ENCODE measurements around the gene FOXJ2. TPM values are rescaled to one million over a fixed set of nuclear protein-coding genes. Genes with fewer than 3 reads are reported as not detected.

FOXJ2 gene
- polyA plus RNA-seq, 1 donor, result 18.8 TPM

Other genes with a start within 250 kb of the FOXJ2 start
- gene NANOG, start 243.3 kb upstream of the FOXJ2 start, polyA plus RNA-seq (ENCODE audit: insufficient read length), result 0.13 TPM
- gene SLC2A14, start 159.8 kb upstream of the FOXJ2 start, polyA plus RNA-seq (ENCODE audit: insufficient read length), result 0.47 TPM
- 15.2 TPM for gene SLC2A3, start 96.5 kb upstream of the FOXJ2 start, polyA plus RNA-seq (ENCODE audit: insufficient read length)
- 3.3 TPM for gene C3AR1, start 33.6 kb downstream of the FOXJ2 start, polyA plus RNA-seq (ENCODE audit: insufficient read length)
- gene NECAP1, start 49.6 kb downstream of the FOXJ2 start, polyA plus RNA-seq (ENCODE audit: insufficient read length), result 22.3 TPM
- gene CLEC4A, start 90.9 kb downstream of the FOXJ2 start, polyA plus RNA-seq (ENCODE audit: insufficient read length), result 1.4 TPM
- 0.25 TPM for gene ZNF705A, start 124.3 kb downstream of the FOXJ2 start, polyA plus RNA-seq (ENCODE audit: insufficient read length)
- gene FAM90A1, start 194.9 kb downstream of the FOXJ2 start, polyA plus RNA-seq (ENCODE audit: insufficient read length), result 1.8 TPM

Measured in forelimb muscle (tissue), 1 donor.